Heart left ventricle (tissue), 16 donors: ENCODE measurements around the gene MOV10. TPM values are rescaled to one million over a fixed set of nuclear protein-coding genes. Genes with fewer than 3 reads are reported as not detected.

ENCODE experiments used
- ATAC-seq, 4 donors: fragments of 200-7000 bp; cut with Tn5 transposase; one replicate each; pipeline ENCODE4 v1.9.1; 2020 to 2022; ENCODE audit warnings: moderate library complexity in 4 of 4, mild to moderate bottlenecking in 3 of 4, moderate number of reproducible peaks in 1 of 4
- DNase-seq, 5 donors: peaks; one replicate each; pipeline ENCODE4 v3.0.0-alpha.2; 2020
- H3K27ac ChIP-seq, 12 donors: fragments of 200-600 bp; sonication (generic) in 4 of 12; one replicate each; pipeline versions ENCODE4 v1.5.0 to v1.8.0; 2016 to 2022; ENCODE audit warnings: mild to moderate bottlenecking in 2 of 12
- H3K27me3 ChIP-seq, 9 donors: fragments of 200-600 bp; sonication (generic) in 2 of 9; one replicate each; pipeline versions ENCODE4 v1.5.1 to v1.8.0; 2016 to 2022; ENCODE audit warnings: mild to moderate bottlenecking in 3 of 9
- H3K36me3 ChIP-seq, 9 donors: fragments of 200-600 bp; sonication (generic) in 2 of 9; one replicate each; pipeline versions ENCODE4 v1.5.0 to v1.8.0; 2018 to 2022; ENCODE audit warnings: mild to moderate bottlenecking in 2 of 9
- H3K4me1 ChIP-seq, 12 donors: fragments of 200-600 bp; sonication (generic) in 4 of 12; one replicate each; pipeline versions ENCODE4 v1.5.0 to v1.8.0; 2016 to 2022; ENCODE audit warnings: mild to moderate bottlenecking in 3 of 12
- H3K4me3 ChIP-seq, 12 donors: fragments of 200-600 bp; sonication (generic) in 4 of 12; one replicate each; pipeline versions ENCODE4 v1.5.0 to v1.8.0; 2017 to 2022; ENCODE audit warnings: mild to moderate bottlenecking in 9 of 12, moderate library complexity in 4 of 12
- H3K9me3 ChIP-seq, 12 donors: fragments of 200-600 bp; sonication (generic) in 4 of 12; one replicate each; pipeline versions ENCODE4 v1.5.0 to v1.8.0; 2016 to 2022; ENCODE audit warnings: mild to moderate bottlenecking in 1 of 12
- CTCF ChIP-seq, 12 donors: fragments of 200-600 bp; sonication (generic) in 4 of 12; IDR thresholded peaks; one replicate each; pipeline versions ENCODE4 v1.5.0 to v1.8.0; 2018 to 2022; ENCODE audit warnings: antibody characterized with exemption in 12 of 12, mild to moderate bottlenecking in 5 of 12
- POLR2A ChIP-seq, 2 donors: fragments of 450-650 bp; IDR thresholded peaks; one replicate each; pipeline ENCODE4 v1.6.1; 2017; ENCODE audit warnings: antibody characterized with exemption in 2 of 2, mild to moderate bottlenecking in 2 of 2, moderate library complexity in 2 of 2
- WGBS, 4 donors: extraction: QIAGEN DNeasy Blood & Tissue Kit in 2 of 4; methylation state at CpG; one replicate each; pipeline versions ENCODE4 v1.1.5 to v1.1.7; 2013 to 2018; 5-methylcytosine and 5-hydroxymethylcytosine counted together
- intact Hi-C, 10 donors: fragments of 100-400 bp; cut with DNase I; formaldehyde crosslinking; loops; one replicate each; pipeline versions ENCODE4 v1.11.1 to v1.14.2; 2022
- polyA plus RNA-seq, 2 donors: library from polyadenylated mRNA; stranded (reverse); fragments of 200-250 nt; gene quantifications; one replicate each; pipeline ENCODE4 v1.2.3, GENCODE V29; 2013
- total RNA-seq, 9 donors: library from RNA; depleted of rRNA in 2 of 9; stranded (reverse); fragments of >200 nt in 2 of 9; fragmentation: NEBNext Ultra II Directional in 3 of 9; extraction: Animal tissue kit (Norgen Biotek cat#: 25700) in 3 of 9; gene quantifications; one replicate each; pipeline versions ENCODE4 v1.1.0 to v1.2.4, GENCODE V29; 2016 to 2023
- donor health status: ischemic (EF 13 %, LVEDD 7.1; RV severe dilation, severe dysfunction).
- donor health status: healthy with polysubstance abuse.
- donor health status: DM: no; HTN: yes; CAD: no.
- donor health status: DM: no; HTN: no; CAD: no.
- donor health status: ischemic (EF 25% LVEDD 6.9; RV normal size, moderate dysfunction).
- donor health status: ischemic (EF 25% LVEDD 5.7; RV mildly dilated, moderate dysfunction).
- donor health status: healthy.
- donor health status: DM: yes; HTN: yes; CAD: no.
- donor health status: ischemic (EF 35%, LVEDD 5.7; RV mildly dilated, moderate dysfunction).
- donor health status: nonischemic (EF 11% LVEDD 7.7; RV severe dilation, severe dysfunction).
- donor health status: DM: yes; HTN: yes; CAD: no.
- donor health status: PGD.
- donor health status: ischemic (EF 29% LVEDD 5.4; RV normal size, mild dysfunction).
- donor health status: nonischemic (EF 23%, LVEDD 6.1; RV moderate dilation, normal function).

Gene MOV10
- total and polyA plus RNA-seq, 11 donors = 7.5 to 43.6 (median 13.3) TPM

GRCh38 chr1:112713466-112714312 is 39.2 kb downstream of the MOV10 start:
- ATAC-seq = no peak
- Histone ChIP-seq H3K27ac (peak overlapping the region in 8 of 12 donors; percentile 23 to 83 (median 51)), H3K4me1 (peaks cover 0 to 31% (median 18%) of the 10 kb centered on the region in 12 donors), H3K27me3 (peaks cover 0 to 2% (median 0%) of the 10 kb centered on the region in 9 donors), H3K9me3 (no peaks in the 10 kb centered on the region), H3K36me3 (peaks cover 0 to 4% (median 0%) of the 10 kb centered on the region in 9 donors), H3K4me3 (peak overlapping the region; percentile 40 to 93 (median 70))
- TF ChIP-seq CTCF (IDR thresholded peaks at IDR 0.05) = no peak
- no peak for TF ChIP-seq POLR2A (IDR thresholded peaks at IDR 0.05)
- intact Hi-C loops = loop anchor here in 5 of 10 donors (2.0 to 10.0 kb wide), 5 partner anchors 39 to 961 kb away; partner anchors contain the start of genes LRIG2 (in 5 of the 5) and MOV10 (in 1 of the 5)
- WGBS, 4 donors = 41 to 45% (median 44%) methylated on average over 12 to 14 of the region's 14 CpGs
- peak in 1 of 5 donors; percentile 72 for DNase-seq

GRCh38 chr1:112714313-112715263 is 40.1 kb downstream of the MOV10 start:
- 1% methylated on average over 44 to 86 of the region's 86 CpGs for WGBS, 4 donors
- peak in 3 of 4 donors; percentile 10 to 21 (median 13) for ATAC-seq

More at GRCh38 chr1:112714313-112715263, 40.1 kb downstream of the MOV10 start:
- H3K36me3 ChIP-seq = peaks cover 0 to 4% (median 0%) of the 10 kb centered on the region in 9 donors
- intact Hi-C loops = loop anchor here in 9 of 10 donors (5.0 to 10.0 kb wide), 9 partner anchors 168 to 963 kb away; partner anchors contain the start of genes LRIG2 (in 6 of the 9) and SLC16A1 (in 3 of the 9)
- peak overlapping the region; percentile 40 to 93 (median 70) for H3K4me3 ChIP-seq
- peaks cover 0 to 11% (median 0%) of the 10 kb centered on the region in 9 donors for H3K27me3 ChIP-seq
- peak overlapping the region in 9 of 12 donors; percentile 23 to 83 (median 54) for H3K27ac ChIP-seq
- DNase-seq = peak in 3 of 5 donors; percentile 58 to 79 (median 64)
- peaks cover 0 to 35% (median 20%) of the 10 kb centered on the region in 12 donors for H3K4me1 ChIP-seq
- TF ChIP-seq CTCF (IDR thresholded peaks at IDR 0.05) (peak in 1 of 12 donors; percentile 18), POLR2A (IDR thresholded peaks at IDR 0.05) (no peak)
- no peaks in the 10 kb centered on the region for H3K9me3 ChIP-seq
